Measurements from ENCODE around the gene TAS1R2. TPM values are rescaled to one million over a fixed set of nuclear protein-coding genes. Genes with fewer than 3 reads are reported as not detected.
A peak's percentile ranks its signal among the peaks of the same experiment; 100 is the strongest.

The TAS1R2 gene
- total RNA-seq (not detected), polyA plus RNA-seq (not detected)
- long read RNA-seq, donor 1: 0 reads
- long read RNA-seq, donor 2: 0 reads

DNA sequence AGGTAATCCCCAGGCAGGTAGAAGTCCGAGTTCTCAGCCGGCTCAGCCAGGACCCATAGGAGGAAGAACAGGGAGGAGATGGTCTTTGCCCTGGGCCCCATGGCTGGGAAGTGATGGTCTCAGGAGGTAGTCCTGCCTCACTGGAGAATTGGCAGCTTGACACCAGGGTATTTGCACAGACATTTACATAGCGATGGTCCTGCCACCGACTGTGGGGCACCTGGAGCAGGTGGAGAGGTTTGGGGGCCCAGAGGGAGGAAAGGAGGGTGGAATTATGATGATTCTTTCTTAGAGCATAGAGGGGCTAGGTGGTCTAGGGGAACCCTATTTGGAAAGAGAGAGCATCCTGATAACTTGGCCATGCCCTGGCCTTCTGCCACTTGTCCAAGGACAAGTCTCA is at the start of gene TAS1R2:
TAS1R2 (minus strand) TSS at position 101 of the 400 bp plus-strand sequence; CDS start at position 101, 0 bp downstream.
- no peak for DNase-seq
- intact Hi-C loops (cut with DNase I): no loop called here
- H3K4me1 ChIP-seq: no peaks in the 10 kb centered on the region
- ATAC-seq: no peak
- no peak within 1 kb of the TSS for H3K27ac ChIP-seq
- 63 to 70% (median 68%) methylated on average over 4 of the region's 4 CpGs for WGBS, 3 donors
- H3K4me3 ChIP-seq: no peak within 1 kb of the TSS
- H3K9me3 ChIP-seq: no peaks in the 10 kb centered on the region
- H3K36me3 ChIP-seq (ENCODE audit: insufficient read depth in 1 of 2, low read depth in 1 of 2): no peaks in the 10 kb centered on the region
- TF ChIP-seq, protein P1, sequence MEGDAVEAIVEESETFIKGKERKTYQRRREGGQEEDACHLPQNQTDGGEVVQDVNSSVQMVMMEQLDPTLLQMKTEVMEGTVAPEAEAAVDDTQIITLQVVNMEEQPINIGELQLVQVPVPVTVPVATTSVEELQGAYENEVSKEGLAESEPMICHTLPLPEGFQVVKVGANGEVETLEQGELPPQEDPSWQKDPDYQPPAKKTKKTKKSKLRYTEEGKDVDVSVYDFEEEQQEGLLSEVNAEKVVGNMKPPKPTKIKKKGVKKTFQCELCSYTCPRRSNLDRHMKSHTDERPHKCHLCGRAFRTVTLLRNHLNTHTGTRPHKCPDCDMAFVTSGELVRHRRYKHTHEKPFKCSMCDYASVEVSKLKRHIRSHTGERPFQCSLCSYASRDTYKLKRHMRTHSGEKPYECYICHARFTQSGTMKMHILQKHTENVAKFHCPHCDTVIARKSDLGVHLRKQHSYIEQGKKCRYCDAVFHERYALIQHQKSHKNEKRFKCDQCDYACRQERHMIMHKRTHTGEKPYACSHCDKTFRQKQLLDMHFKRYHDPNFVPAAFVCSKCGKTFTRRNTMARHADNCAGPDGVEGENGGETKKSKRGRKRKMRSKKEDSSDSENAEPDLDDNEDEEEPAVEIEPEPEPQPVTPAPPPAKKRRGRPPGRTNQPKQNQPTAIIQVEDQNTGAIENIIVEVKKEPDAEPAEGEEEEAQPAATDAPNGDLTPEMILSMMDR (IDR thresholded peaks at IDR 0.05): no peak
- no peaks in the 10 kb centered on the region for H3K27me3 ChIP-seq (ENCODE audit: insufficient read depth in 3 of 3, low read length in 2 of 3)

DNA sequence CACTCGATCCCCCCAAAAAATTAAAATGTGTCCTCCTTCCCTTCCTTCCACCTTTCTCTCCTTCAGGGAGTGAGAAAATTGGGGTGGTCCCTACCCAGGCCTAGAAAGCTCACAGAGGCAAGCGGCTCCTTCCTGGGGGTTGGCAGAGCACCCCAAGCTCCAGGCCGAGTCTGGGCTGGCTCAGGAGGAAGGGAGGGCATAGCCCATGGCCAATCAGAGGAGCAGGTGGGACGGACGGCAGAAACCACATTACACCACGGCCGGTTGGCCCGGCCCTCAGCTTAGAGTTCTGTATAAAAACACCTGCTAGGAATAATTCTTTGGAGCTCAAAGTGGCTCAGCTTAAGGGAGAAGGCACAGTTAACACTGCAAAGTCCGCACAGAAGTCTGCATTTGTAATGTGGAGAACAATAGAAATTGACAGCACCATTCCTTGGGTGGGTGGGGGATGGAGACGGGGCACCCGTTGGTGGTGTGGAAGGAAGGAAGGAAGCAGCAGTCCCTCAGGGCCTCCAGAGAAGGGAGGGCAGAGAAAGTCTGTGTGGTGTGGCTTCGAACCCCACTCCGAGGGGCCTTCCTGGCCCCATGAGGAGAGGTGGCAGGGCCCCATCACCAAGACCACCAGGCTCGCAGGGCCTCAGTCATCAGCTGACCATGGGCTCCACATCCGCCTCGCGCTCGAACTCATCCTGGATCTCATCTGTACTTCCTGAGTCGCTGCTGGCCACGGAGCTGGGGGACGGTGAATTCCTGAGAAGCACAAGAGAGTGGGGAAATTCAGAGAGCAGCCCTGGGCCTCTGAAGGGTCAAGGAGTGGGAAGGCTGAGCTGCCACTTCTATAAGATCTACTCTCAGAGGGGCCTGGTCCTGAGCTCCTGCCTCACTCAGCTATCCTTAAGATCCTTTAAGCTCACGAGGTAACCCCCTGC is 48.7 kb upstream of the TAS1R2 start:
- peaks cover 0 to 40% of the 10 kb centered on the region in 2 donors for H3K36me3 ChIP-seq (ENCODE audit: insufficient read depth in 1 of 2, low read depth in 1 of 2)
- WGBS, 3 donors: 55 to 58% (median 56%) methylated on average over 22 of the region's 22 CpGs
- no peaks in the 10 kb centered on the region for H3K9me3 ChIP-seq
- TF ChIP-seq, protein P1 (IDR thresholded peaks at IDR 0.05): no peak
- ATAC-seq: peak in 3 of 4 donors; percentile 30 to 44 (median 32)
- H3K4me1 ChIP-seq: peaks cover 24% of the 10 kb centered on the region
- no peaks in the 10 kb centered on the region for H3K27me3 ChIP-seq (ENCODE audit: insufficient read depth in 3 of 3, low read length in 2 of 3)
- H3K4me3 ChIP-seq: peak overlapping the region; percentile 12
- no peak for DNase-seq
- intact Hi-C loops (cut with DNase I): loop anchor here (2.0 to 5.0 kb wide), 2 partner anchors 187 to 189 kb away; no protein-coding TSS in a partner anchor
- peak overlapping the region; percentile 50 for H3K27ac ChIP-seq

DNA sequence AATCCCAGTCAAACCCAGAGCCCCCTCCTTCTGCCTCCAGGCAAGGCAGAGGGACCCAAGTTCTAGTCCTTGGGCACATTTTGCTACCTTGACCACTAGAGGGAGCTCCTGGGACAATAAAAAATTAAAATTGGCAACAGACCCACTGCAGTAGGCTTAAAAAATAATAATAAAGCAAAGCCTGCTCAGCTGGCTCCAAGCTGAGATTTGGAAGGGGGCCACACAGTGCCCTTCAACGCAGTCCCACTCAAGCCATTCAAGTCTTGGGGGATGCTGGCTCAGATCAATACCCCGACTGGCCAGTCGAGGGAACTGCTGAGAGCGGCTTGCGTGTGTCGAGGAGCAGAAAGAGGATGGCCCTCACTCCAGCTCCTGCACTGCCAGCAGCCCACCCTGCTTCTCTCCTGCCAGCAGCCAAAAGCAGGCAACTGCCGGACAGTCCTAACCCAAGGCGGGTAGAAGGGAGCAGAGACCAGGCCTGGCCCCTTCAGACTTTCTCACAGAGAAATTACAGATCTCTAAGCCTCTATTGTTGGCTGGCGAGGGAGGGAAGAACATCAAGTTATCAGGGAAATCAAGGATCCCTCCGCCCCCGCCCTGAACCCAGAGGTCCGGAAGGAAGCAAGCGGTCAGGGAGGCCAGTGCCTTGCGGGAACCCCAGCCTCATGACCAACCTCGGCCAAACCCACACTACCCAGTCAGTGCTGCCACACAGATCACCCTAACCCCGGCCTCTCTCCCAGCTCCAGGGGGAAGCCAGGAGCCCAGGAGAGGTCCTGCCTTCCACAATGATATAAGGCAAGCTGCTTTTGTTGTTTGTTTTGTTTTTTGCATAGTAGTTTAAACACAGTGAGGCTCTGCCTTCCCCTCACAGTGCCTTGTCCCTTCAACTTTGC is 47.8 kb upstream of the TAS1R2 start:
- H3K9me3 ChIP-seq: no peaks in the 10 kb centered on the region
- no peaks in the 10 kb centered on the region for H3K27me3 ChIP-seq (ENCODE audit: insufficient read depth in 3 of 3, low read length in 2 of 3)
- peaks cover 25% of the 10 kb centered on the region for H3K4me1 ChIP-seq
- intact Hi-C loops (cut with DNase I): loop anchor here (2.0 to 5.0 kb wide), 2 partner anchors 188 to 190 kb away; no protein-coding TSS in a partner anchor
- peak overlapping the region; percentile 12 for H3K4me3 ChIP-seq
- H3K27ac ChIP-seq: peak overlapping the region; percentile 50
- DNase-seq (peak; percentile 60 to 74), ATAC-seq (peak in 2 of 4 donors; percentile 17 to 31)
- TF ChIP-seq, protein P1 (IDR thresholded peaks at IDR 0.05): peak; percentile 88
- peaks cover 0 to 40% of the 10 kb centered on the region in 2 donors for H3K36me3 ChIP-seq (ENCODE audit: insufficient read depth in 1 of 2, low read depth in 1 of 2)
- 27 to 45% (median 39%) methylated on average over 16 of the region's 16 CpGs for WGBS, 3 donors

DNA sequence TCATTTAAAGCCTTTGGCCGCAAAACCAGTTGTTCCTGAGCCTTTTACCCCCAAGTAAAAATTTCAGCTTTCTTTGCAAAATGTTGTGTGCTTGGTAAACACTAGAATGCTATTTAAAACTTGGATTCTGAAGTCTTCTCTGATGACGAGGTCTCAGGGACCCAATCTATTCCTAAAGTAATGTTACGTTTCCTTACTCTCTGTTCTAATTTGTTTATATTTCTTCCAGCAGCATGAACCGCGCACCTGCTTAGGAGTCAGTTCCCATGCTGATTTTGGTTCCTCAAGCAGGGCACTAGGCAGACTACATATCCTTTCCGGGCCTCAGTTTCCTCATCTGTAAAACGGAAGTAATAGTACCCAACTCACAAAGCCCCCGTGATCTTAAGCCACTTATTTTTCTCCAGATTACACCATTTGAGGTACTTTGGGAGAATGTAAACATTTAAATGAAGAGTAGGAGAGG is 43.9 kb upstream of the TAS1R2 start:
- peaks cover 0 to 7% of the 10 kb centered on the region in 2 donors for H3K36me3 ChIP-seq (ENCODE audit: insufficient read depth in 1 of 2, low read depth in 1 of 2)
- intact Hi-C loops (cut with DNase I): no loop called here

More for the DNA sequence above, 43.9 kb upstream of the TAS1R2 start:
- TF ChIP-seq, protein P1 (IDR thresholded peaks at IDR 0.05): no peak
- ATAC-seq (no peak), DNase-seq (no peak)
- peak overlapping the region; percentile 98 for H3K27ac ChIP-seq
- H3K9me3 ChIP-seq: no peaks in the 10 kb centered on the region
- no peaks in the 10 kb centered on the region for H3K27me3 ChIP-seq (ENCODE audit: insufficient read depth in 3 of 3, low read length in 2 of 3)
- peak overlapping the region; percentile 88 for H3K4me3 ChIP-seq
- H3K4me1 ChIP-seq: peaks cover 40% of the 10 kb centered on the region
- WGBS, 3 donors: 44 to 54% (median 46%) methylated on average over 8 of the region's 8 CpGs

All from psoas muscle (tissue), 8 donors.